Urinary bladder (tissue), 4 donors: Measurements from ENCODE around the gene ZNF888. TPM values are rescaled to one million over a fixed set of nuclear protein-coding genes. Genes with fewer than 3 reads are reported as not detected.
"Not testable (repeated sequence)": the region's sequence is repeated elsewhere in the genome, so short reads cannot be mapped to it uniquely, and the experiment has no call there.

Experiments
- DNase-seq: peaks from one replicate; pipeline ENCODE4 v3.0.0-alpha.2; 2015; ENCODE audit errors: extremely low spot score
- H3K27ac ChIP-seq: one replicate; pipeline ENCODE4 v1.5.1; 2013; ENCODE audit warnings: low read depth, mild to moderate bottlenecking, moderate library complexity
- H3K36me3 ChIP-seq: one replicate; pipeline ENCODE4 v1.6.1; 2013; ENCODE audit warnings: mild to moderate bottlenecking, moderate library complexity; ENCODE audit not compliant: insufficient read depth
- H3K4me1 ChIP-seq: one replicate; pipeline ENCODE4 v1.6.1; 2013; ENCODE audit warnings: mild to moderate bottlenecking, moderate library complexity; ENCODE audit not compliant: insufficient read depth
- H3K4me3 ChIP-seq: one replicate; pipeline ENCODE4 v1.5.1; 2013; ENCODE audit warnings: low read depth, low read length
- WGBS: extraction: QIAGEN DNeasy Blood & Tissue Kit; methylation state at CpG from one replicate; pipeline ENCODE4 v1.1.7; 2013; 5-methylcytosine and 5-hydroxymethylcytosine counted together
- polyA plus RNA-seq: library from polyadenylated mRNA; stranded (reverse); fragments of 200-250 nt; gene quantifications from one replicate; pipeline ENCODE4 v1.2.3, GENCODE V29; 2013
- total RNA-seq: library from RNA; depleted of rRNA; stranded (reverse); fragments of >200 nt; gene quantifications from one replicate; pipeline ENCODE4 v1.2.3, GENCODE V29; 2014
- donor health status: healthy with polysubstance abuse.
- donor health status: healthy.

The ZNF888 gene
- total and polyA plus RNA-seq, 2 donors: 4.2 to 21.3 TPM

GRCh38 chr19:52924641-52925040 lies 1.4 kb upstream of the ZNF888 start:
- H3K27ac ChIP-seq, H3K4me1 ChIP-seq, H3K36me3 ChIP-seq, H3K4me3 ChIP-seq, DNase-seq: not testable (repeated sequence)
- WGBS: 90% methylated on average over 9 of the region's 9 CpGs

DNA sequence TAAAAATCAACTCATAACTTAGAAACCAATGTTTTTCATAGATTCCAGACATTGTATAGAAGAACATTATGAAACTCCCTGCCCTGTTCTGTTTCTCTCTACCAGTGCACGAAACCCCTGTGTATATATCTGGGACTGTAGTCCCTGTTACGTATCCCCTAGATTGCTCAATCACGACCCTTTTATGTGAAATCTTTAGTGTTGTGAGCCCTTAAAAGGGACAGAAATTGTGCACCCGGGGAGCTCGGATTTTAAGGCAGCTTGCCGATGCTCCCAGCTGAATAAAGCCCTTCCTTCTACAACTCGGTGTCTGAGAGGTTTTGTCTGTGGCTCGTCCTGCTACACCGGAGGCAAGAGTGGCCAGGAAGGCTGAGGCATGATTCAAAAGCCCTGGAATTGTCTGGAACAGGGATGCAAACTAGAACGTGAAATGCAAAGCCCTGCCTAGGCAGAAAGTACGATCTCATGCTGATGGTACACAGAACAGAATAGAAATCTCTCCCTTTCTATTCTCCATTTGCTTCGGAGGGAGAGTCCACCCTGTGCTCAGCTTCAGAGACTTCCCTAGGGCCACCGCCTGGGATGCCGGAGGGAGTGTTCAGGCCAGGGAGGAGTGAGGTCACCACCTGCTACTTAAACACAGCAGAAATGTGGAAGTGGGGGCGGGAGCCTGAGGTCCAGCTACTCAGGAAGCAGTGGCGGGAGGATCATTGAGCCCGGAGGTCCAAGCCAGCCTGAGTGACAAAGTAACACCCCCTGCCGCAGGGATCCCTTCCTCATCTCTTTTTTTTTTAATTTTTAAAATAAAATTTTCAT lies 758 bp upstream of the ZNF888 start:
- no peak for DNase-seq
- WGBS: 42% methylated on average over 18 of the region's 18 CpGs
- peak overlapping the region; percentile 86 for H3K27ac ChIP-seq
- H3K4me3 ChIP-seq: peak overlapping the region; percentile 56
- H3K4me1 ChIP-seq: no peaks in the 10 kb centered on the region
- peaks cover 1% of the 10 kb centered on the region for H3K36me3 ChIP-seq

GRCh38 chr19:52917531-52917930 lies 5.7 kb downstream of the ZNF888 start:
- Histone ChIP-seq H3K4me1 (no peaks in the 10 kb centered on the region), H3K36me3 (no peaks in the 10 kb centered on the region), H3K4me3 (no peak overlapping the region), H3K27ac (no peak overlapping the region)
- no peak for DNase-seq
- WGBS: 97% methylated on average over 5 of the region's 5 CpGs

DNA sequence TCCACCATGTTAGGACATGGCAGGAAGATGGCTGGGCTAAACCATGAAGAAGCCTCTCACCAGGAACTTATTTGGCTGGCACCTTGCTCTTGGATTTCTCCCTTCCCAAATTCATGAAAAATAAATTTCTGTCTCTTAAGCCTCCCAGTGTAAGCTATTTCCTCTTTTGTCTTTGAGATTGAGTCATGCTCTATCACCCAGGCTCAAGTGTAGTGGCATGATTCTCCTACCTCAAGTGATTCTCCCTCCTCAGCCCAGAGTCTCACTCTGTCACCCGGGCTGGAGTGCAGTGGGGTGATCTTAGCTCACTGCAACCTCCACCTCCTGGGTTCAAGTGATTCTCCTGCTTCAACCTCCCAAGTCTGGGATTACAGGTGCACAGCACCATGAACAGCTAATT lies 12.6 kb downstream of the ZNF888 start:
- no peak for DNase-seq
- no peak overlapping the region for H3K27ac ChIP-seq
- no peaks in the 10 kb centered on the region for H3K4me1 ChIP-seq
- no peak overlapping the region for H3K4me3 ChIP-seq
- 92% methylated on average over 1 of the region's 1 CpG for WGBS
- H3K36me3 ChIP-seq: peaks cover 3% of the 10 kb centered on the region

GRCh38 chr19:52904052-52904780 lies 19.0 kb downstream of the ZNF888 start:
- H3K4me1 ChIP-seq, H3K36me3 ChIP-seq, DNase-seq, H3K4me3 ChIP-seq, H3K27ac ChIP-seq: not testable (repeated sequence)
- WGBS: 75% methylated on average over 16 of the region's 16 CpGs

DNA sequence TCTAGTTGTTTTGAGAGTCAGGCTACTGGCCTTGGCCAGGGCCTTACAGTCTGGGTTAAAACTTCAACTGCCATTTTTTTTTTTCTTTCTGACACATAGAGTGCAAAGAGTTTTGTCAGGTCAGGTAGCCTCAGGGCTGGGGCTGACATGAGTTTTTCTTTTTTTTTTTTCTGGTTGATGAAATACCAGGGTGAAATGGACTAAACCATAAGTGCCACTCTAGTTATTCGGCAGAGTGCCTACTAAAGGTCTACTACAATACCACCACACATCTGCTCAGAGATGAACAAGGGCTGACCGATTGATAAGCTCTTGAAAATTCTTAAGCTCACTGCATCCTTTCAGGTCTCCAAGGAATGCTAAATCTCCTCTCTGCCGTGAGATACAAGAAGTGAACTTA lies 21.4 kb downstream of the ZNF888 start:
- WGBS: 77% methylated on average over 3 of the region's 3 CpGs

DNA sequence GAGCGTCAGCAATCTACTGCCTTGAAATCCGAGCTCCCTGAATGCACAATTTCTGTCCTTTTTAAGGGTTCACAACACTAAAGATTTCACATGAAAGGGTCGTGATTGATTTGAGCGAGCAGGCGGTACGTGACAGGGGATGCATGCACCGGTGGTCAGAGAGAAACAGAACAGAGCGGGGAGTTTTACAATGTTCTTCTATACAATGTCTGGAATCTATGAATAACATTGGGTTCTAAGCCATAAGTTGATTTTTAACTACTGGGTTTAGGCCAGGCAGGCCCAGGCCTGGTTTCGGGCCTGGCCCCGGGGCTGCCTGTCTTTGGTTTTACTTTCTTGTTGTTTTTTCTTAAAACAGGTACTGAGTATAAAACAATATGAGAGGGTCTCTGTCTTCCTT lies 24.6 kb downstream of the ZNF888 start:
- not testable (repeated sequence) for DNase-seq
- WGBS: 89% methylated on average over 10 of the region's 10 CpGs

More for the DNA sequence above, 21.4 kb downstream of the ZNF888 start:
- Histone ChIP-seq H3K4me3 (no peak overlapping the region), H3K36me3 (no peaks in the 10 kb centered on the region), H3K27ac (no peak overlapping the region), H3K4me1 (no peaks in the 10 kb centered on the region)
- no peak for DNase-seq

DNA sequence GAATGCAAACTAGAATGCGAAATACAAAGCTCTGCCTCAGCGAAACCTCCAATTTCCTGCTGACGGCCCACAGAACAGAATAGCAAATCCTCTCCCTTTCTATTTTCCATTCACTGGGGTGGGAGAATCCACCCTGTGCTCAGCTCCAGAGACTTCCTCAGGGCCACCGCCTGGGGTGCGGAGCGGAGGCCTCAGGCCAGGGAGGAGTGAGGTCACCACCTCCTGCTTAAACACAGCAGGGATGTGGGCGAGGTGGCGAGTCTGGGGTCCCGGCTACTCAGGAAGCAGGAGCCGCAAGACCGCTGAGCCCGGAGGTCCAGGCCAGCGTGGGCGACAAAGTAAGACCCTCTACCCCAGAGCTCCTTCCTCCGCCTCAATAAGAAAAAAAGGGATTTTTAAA lies 25.1 kb downstream of the ZNF888 start:
- WGBS: 74% methylated on average over 15 of the region's 15 CpGs
- Histone ChIP-seq H3K4me3 (no peak overlapping the region), H3K36me3 (no peaks in the 10 kb centered on the region), H3K4me1 (no peaks in the 10 kb centered on the region), H3K27ac (peak overlapping the region; percentile 53)
- DNase-seq: no peak

More for the DNA sequence above, 24.6 kb downstream of the ZNF888 start:
- H3K4me1 ChIP-seq, H3K4me3 ChIP-seq, H3K36me3 ChIP-seq, H3K27ac ChIP-seq: not testable (repeated sequence)

- peak within 1 kb of the TSS; percentile 72 for H3K4me3 ChIP-seq
- WGBS: under 1% methylated on average over 56 of the region's 56 CpGs
- DNase-seq: peak; percentile 87
- peak within 1 kb of the TSS; percentile 88 for H3K27ac ChIP-seq
- no peaks in the 10 kb centered on the region for H3K36me3 ChIP-seq
- no peaks in the 10 kb centered on the region for H3K4me1 ChIP-seq
Measured at GRCh38 chr19:52897138-52897935, 25.9 kb downstream of the ZNF888 start, which contains the start of gene ZNF320. Gene ZNF320, minus strand, starts transcription at chr19:52897635. Its CDS starts 7,380 bp downstream, at chr19:52890255.

DNA sequence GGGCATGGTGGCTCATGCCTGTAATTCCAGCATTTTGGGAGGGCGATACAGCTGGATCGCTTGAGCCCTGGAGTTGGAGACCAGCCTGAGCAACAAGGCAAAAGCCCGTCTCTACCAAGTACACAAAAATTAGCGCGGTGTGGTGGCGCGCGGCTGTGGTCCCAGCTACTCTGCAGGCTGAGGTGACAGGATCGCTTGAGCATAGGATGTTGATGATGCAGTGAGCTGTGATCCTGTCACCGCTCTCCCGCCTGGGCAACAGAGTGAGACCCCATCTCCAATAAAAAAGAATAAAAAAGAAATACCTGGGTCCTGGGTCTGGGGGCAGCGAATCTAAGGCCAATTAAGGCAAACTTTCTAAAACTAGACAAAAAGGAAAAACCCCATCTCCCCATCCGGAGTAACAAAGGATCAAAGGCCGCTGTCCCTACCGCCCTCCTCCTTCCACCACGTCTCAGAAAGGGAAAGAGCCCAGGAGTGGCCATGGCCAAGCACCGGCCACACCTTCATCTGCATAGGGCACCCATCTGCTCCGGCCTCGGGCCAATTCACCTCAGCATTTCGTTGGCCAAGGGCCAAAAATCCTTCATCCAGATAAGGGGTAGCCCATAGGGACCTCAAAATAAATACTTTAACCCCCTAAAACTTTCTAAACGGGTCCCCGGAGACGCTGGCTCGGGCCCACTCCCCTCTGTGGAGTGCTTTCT lies 26.6 kb downstream of the ZNF888 start:
- peak overlapping the region; percentile 72 for H3K4me3 ChIP-seq
- 38% methylated on average over 24 of the region's 24 CpGs for WGBS
- H3K27ac ChIP-seq: peak overlapping the region; percentile 88
- no peak for DNase-seq
- H3K4me1 ChIP-seq: no peaks in the 10 kb centered on the region
- no peaks in the 10 kb centered on the region for H3K36me3 ChIP-seq

GRCh38 chr19:52891336-52891735 lies 31.9 kb downstream of the ZNF888 start:
- H3K4me3 ChIP-seq: no peak overlapping the region
- no peaks in the 10 kb centered on the region for H3K4me1 ChIP-seq
- WGBS: 50% methylated on average over 4 of the region's 4 CpGs
- H3K36me3 ChIP-seq: peaks cover 3% of the 10 kb centered on the region
- DNase-seq: no peak
- no peak overlapping the region for H3K27ac ChIP-seq

GRCh38 chr19:52889931-52890330 lies 33.3 kb downstream of the ZNF888 start:
- DNase-seq: no peak
- Histone ChIP-seq H3K27ac (no peak overlapping the region), H3K36me3 (peaks cover 3% of the 10 kb centered on the region), H3K4me3 (no peak overlapping the region), H3K4me1 (no peaks in the 10 kb centered on the region)
- 89% methylated on average over 4 of the region's 4 CpGs for WGBS

DNA sequence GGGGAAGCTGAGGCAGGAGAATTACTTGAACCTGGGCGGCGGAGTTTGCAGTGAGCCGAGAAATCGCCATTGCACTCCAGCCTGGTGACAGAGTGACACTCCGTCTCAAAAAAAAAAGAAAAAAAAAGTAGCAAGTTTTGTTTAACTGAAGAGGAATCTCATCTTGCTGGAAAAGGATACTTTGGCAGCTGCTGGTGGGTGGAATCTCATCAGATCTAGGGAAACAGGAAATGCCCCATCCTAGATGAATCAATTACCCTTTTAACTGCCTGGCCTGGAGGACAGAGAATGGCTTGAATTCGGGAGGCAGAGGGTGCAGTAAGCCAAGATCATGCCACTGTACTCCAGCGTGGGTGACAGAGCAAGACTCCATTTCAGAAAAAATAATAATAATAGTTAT lies 34.2 kb downstream of the ZNF888 start:
- no peak for DNase-seq
- peaks cover 3% of the 10 kb centered on the region for H3K36me3 ChIP-seq
- H3K4me1 ChIP-seq: no peaks in the 10 kb centered on the region
- 90% methylated on average over 7 of the region's 7 CpGs for WGBS
- no peak overlapping the region for H3K27ac ChIP-seq
- H3K4me3 ChIP-seq: no peak overlapping the region
